Measurements from ENCODE around the gene LPAR3. TPM values are rescaled to one million over a fixed set of nuclear protein-coding genes. Genes with fewer than 3 reads are reported as not detected.

Gene LPAR3
- polyA plus RNA-seq, 1 of the 3 experiments (the other 2 are of a cell fraction), result 0.08 TPM

- no peak for TF ChIP-seq ZBTB33 (IDR thresholded peaks at IDR 0.05; ENCODE audit: borderline replicate concordance, low read depth)
These were observed 110.1 kb downstream of the LPAR3 start (continued) for GRCh38 chr1:84782881-84783280.

- CTCF ChIA-PET, result interaction anchor here (0.8 to 1.9 kb wide), 6 partner anchors 10 to 163 kb away, joined by 3 to 12 read pairs (median 4); no protein-coding TSS in a partner anchor
- Histone ChIP-seq H3K9me3 (no peaks in the 10 kb centered on the region), H3K4me1 (ENCODE audit: control insufficient read depth in 1 of 2, insufficient read depth in 2 of 2, low read depth in 1 of 2, low read length in 1 of 2) (no peaks in the 10 kb centered on the region; a peak in 1 of 4 replicates), H3K27me3 (ENCODE audit: insufficient read depth) (no peaks in the 10 kb centered on the region; the same call in 1 of the 2 replicates), H2AFZ (ENCODE audit: low read depth) (no peak overlapping the region), H3K4me2 (no peak overlapping the region), H3K36me3 (replicated peaks in 1 of 2; ENCODE audit: control insufficient read depth in 1 of 2, insufficient read depth in 2 of 2, low read length in 1 of 2) (no peaks in the 10 kb centered on the region), H4K20me1 (ENCODE audit: insufficient read depth) (no peaks in the 10 kb centered on the region), H3F3A (replicated peaks; ENCODE audit: insufficient read depth) (no peaks in the 10 kb centered on the region), H3K9ac (no peak overlapping the region), H3K4me3 (ENCODE audit: low read depth in 2 of 2, low read length in 1 of 2) (no peak overlapping the region; a peak in 1 of 4 replicates), H3K9me2 (no peaks in the 10 kb centered on the region), H3K27ac (ENCODE audit: low read depth in 2 of 2, low read length in 1 of 2) (no peak overlapping the region), H3K79me2 (ENCODE audit: insufficient read depth) (no peaks in the 10 kb centered on the region)
- WGBS (ENCODE audit: low lambda C conversion rate), result 87% methylated on average over 17 of the region's 18 CpGs
- TF ChIP-seq NFIC (IDR thresholded peaks at IDR 0.05; ENCODE audit: borderline replicate concordance), result no peak
- TF ChIP-seq CTCF (IDR thresholded peaks at IDR 0.05), result peak; percentile 50
- no peak for TF ChIP-seq POLR2AphosphoS5 (IDR thresholded peaks at IDR 0.05; ENCODE audit: low read depth, low read length)
- POLR2A ChIA-PET, result no interaction called here
- DNase-seq, result peak; percentile 42
These were observed 110.8 kb downstream of the LPAR3 start for GRCh38 chr1:84781946-84782771.

- Histone ChIP-seq H3K9ac (no peak overlapping the region), H3K9me3 (no peaks in the 10 kb centered on the region), H3F3A (replicated peaks; ENCODE audit: insufficient read depth) (no peaks in the 10 kb centered on the region), H4K20me1 (ENCODE audit: insufficient read depth) (no peaks in the 10 kb centered on the region), H3K9me2 (no peaks in the 10 kb centered on the region), H3K36me3 (replicated peaks in 1 of 2; ENCODE audit: control insufficient read depth in 1 of 2, insufficient read depth in 2 of 2, low read length in 1 of 2) (no peaks in the 10 kb centered on the region), H3K79me2 (ENCODE audit: insufficient read depth) (no peaks in the 10 kb centered on the region), H3K27ac (ENCODE audit: low read depth in 2 of 2, low read length in 1 of 2) (no peak overlapping the region), H3K27me3 (ENCODE audit: insufficient read depth) (no peaks in the 10 kb centered on the region; the same call in 1 of the 2 replicates), H3K4me1 (ENCODE audit: control insufficient read depth in 1 of 2, insufficient read depth in 2 of 2, low read depth in 1 of 2, low read length in 1 of 2) (no peaks in the 10 kb centered on the region; a peak in 1 of 4 replicates), H3K4me3 (ENCODE audit: low read depth in 2 of 2, low read length in 1 of 2) (no peak overlapping the region), H2AFZ (ENCODE audit: low read depth) (no peak overlapping the region), H3K4me2 (no peak overlapping the region)
- WGBS (ENCODE audit: low lambda C conversion rate), result 73% methylated on average over 8 of the region's 8 CpGs
- no peak for DNase-seq
- ChIA-PET POLR2A (no interaction called here), CTCF (interaction anchor here (0.7 to 1.0 kb wide), 3 partner anchors 254 to 861 kb away, joined by 3 to 4 read pairs (median 3); no protein-coding TSS in a partner anchor)
- no peak for TF ChIP-seq NRF1 (IDR thresholded peaks at IDR 0.05; ENCODE audit: low read depth, low read length)
- TF ChIP-seq MXI1 (IDR thresholded peaks at IDR 0.05; ENCODE audit: low read depth, low read length), result no peak
These were observed 112.8 kb downstream of the LPAR3 start for GRCh38 chr1:84780000-84780716.

Measured in SK-N-SH (cell line).